Breast epithelium (tissue), 4 donors: ENCODE results near the gene PLCB3. TPM values are rescaled to one million over a fixed set of nuclear protein-coding genes. Genes with fewer than 3 reads are reported as not detected.

Source experiments
- DNase-seq, 2 donors: peaks; one replicate each; pipeline ENCODE4 v3.0.0-alpha.2; 2019; ENCODE audit warnings: low spot score in 2 of 2
- H3K27ac ChIP-seq, 2 donors: fragments of 200-600 bp; sonication (generic) in 1 of 2; one replicate each; pipeline ENCODE4 v1.5.1; 2016 to 2019; ENCODE audit warnings: mild to moderate bottlenecking in 1 of 2
- H3K27me3 ChIP-seq, 2 donors: fragments of 200-600 bp; sonication (generic) in 1 of 2; one replicate each; pipeline versions ENCODE4 v1.5.1 to v1.6.0; 2017 to 2019; ENCODE audit warnings: control low read depth in 1 of 2, mild to moderate bottlenecking in 1 of 2
- H3K36me3 ChIP-seq: fragments of 200-600 bp; one replicate; pipeline ENCODE4 v1.5.1; 2019
- H3K4me1 ChIP-seq, 2 donors: fragments of 200-600 bp; sonication (generic); one replicate each; pipeline ENCODE4 v1.5.1; 2016 to 2019; ENCODE audit warnings: control low read depth in 1 of 2
- H3K4me3 ChIP-seq, 3 donors: fragments of 200-600 bp; sonication (generic); 1 replicate in 2 of 3; 2 replicates in 1 of 3; pipeline ENCODE4 v1.5.1; 2016 to 2019; ENCODE audit warnings: mild to moderate bottlenecking in 3 of 3, moderate library complexity in 2 of 3
- H3K9me3 ChIP-seq, 2 donors: fragments of 200-600 bp; sonication (generic) in 1 of 2; one replicate each; pipeline ENCODE4 v1.5.1; 2016 to 2019; ENCODE audit warnings: control low read depth in 1 of 2
- CTCF ChIP-seq, 3 donors: fragments of 450-650 bp; IDR thresholded peaks; one replicate each; pipeline ENCODE4 v1.5.1; 2016 to 2017; ENCODE audit warnings: antibody characterized with exemption in 3 of 3, mild to moderate bottlenecking in 3 of 3, moderate library complexity in 3 of 3
- POLR2A ChIP-seq: fragments of 450-650 bp; IDR thresholded peaks from one replicate; pipeline ENCODE4 v1.6.1; 2016; ENCODE audit warnings: antibody characterized with exemption, mild to moderate bottlenecking, moderate library complexity
- POLR2AphosphoS5 ChIP-seq, 3 donors: sonication (generic); formaldehyde crosslinking; IDR thresholded peaks; one replicate each; pipeline ENCODE4 v1.6.1; 2017; ENCODE audit warnings: antibody characterized with exemption in 3 of 3
- intact Hi-C: fragments of 100-400 bp; cut with DNase I; formaldehyde crosslinking; loops from one replicate; pipeline ENCODE4 v1.15.1; 2023; ENCODE audit warnings: low total_unique reads
- total RNA-seq, 3 donors: library from RNA; depleted of rRNA; stranded (reverse); fragments of >200 nt; gene quantifications; one replicate each; pipeline ENCODE4 v1.1.0, GENCODE V29; 2016

The PLCB3 gene
- total RNA-seq, 3 donors from 2014 or later, result 15.5 to 20.5 (median 19.0) TPM

- H3K36me3 ChIP-seq, result no peaks in the 10 kb centered on the region
- H3K9me3 ChIP-seq, result no peaks in the 10 kb centered on the region
- TF ChIP-seq POLR2A, result no peak
- TF ChIP-seq CTCF (IDR thresholded peaks at IDR 0.05), result no peak
- TF ChIP-seq POLR2AphosphoS5 (IDR thresholded peaks at IDR 0.05), result no peak
- peaks cover 8 to 26% of the 10 kb centered on the region in 2 donors for H3K27me3 ChIP-seq
- peaks cover 17 to 27% of the 10 kb centered on the region in 2 donors for H3K4me1 ChIP-seq
- DNase-seq, result no peak
- H3K27ac ChIP-seq, result no peak overlapping the region
- no peak overlapping the region for H3K4me3 ChIP-seq
- intact Hi-C loops, result no loop called here
Observed at GRCh38 chr11:64288353-64288750, 37.0 kb downstream of the PLCB3 start.

DNA sequence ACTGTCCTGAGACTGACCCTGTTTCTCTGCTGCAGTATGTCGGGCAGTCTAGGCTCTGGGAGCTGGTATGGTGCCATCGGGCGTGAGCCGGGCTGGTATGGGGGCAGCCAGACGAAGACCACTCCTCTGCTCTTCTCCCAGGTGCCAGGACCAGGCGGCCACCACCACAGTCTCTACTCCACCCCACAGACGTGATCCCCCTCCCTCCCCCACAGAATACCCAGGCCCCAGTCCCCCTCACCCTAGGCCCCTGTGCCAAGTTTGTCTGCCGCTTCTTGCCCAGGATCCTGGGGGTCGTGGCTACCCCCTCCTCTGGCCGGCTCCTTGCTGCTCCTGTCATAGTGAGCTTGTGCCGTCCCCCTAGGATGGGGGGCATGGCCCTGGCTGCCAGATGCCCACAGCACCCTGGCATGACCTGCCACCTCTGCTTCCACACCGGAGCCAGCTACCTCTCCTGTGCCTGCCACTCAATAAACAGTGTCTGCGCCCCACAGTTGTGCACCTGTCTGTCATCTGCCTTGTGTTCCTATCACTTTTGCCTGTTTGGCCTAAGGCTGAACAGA is 37.8 kb downstream of the PLCB3 start:
- no peak for TF ChIP-seq CTCF (IDR thresholded peaks at IDR 0.05)
- Histone ChIP-seq H3K9me3 (no peaks in the 10 kb centered on the region), H3K4me3 (no peak overlapping the region), H3K4me1 (peaks cover 16 to 19% of the 10 kb centered on the region in 2 donors), H3K27ac (no peak overlapping the region), H3K36me3 (no peaks in the 10 kb centered on the region), H3K27me3 (peaks cover 8 to 26% of the 10 kb centered on the region in 2 donors)
- intact Hi-C loops, result no loop called here
- no peak for DNase-seq

DNA sequence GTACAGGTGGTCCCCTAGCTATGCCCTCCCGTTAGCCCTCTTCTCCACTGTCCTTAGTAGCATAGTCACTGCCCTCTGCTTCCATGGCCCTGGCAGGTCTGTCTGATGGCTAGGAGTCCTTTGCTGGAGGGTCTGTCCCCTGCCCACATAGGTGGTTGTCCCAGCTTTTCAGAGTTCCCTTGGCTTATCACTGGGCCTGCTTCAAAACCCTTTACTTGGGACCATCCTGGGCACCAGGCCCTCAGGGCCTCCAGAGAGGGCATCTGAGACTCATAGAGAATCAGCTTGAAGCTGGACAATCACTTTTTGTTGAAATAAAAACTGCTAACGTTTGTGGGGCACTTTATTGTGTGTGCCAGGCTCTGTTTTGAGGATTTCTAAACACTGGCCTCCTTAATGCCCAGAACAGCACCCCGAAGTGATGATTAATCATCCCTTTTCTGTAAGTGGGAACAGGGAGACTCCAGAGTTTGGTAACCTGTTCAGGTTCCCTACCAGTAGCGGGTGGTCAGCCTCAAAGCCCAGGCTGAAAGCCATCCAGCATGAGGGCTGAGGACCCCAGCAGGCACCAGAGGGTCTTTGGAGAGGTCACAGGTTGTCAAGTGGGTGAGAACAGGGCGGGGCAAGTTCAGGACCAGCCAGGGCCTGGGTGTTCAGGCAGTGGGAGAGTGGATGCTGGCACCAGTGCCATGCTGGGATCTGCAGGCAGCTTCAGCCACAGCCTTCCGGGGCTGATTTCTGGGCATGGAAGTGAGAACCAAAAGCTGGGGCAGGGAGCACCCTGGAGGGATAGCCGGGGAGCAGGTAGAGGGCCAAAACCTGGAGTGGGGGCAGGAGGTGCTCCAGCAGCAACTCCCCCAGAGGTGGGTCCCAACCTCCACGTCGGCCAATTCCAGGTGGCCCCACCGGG is 39.3 kb downstream of the PLCB3 start:
- Histone ChIP-seq H3K4me1 (peaks cover 14 to 17% of the 10 kb centered on the region in 2 donors), H3K9me3 (no peaks in the 10 kb centered on the region), H3K4me3 (peak overlapping the region in 1 of 3 donors; percentile 64), H3K27me3 (peaks cover 8 to 26% of the 10 kb centered on the region in 2 donors), H3K36me3 (no peaks in the 10 kb centered on the region), H3K27ac (no peak overlapping the region)
- no peak for DNase-seq
- no peak for TF ChIP-seq CTCF (IDR thresholded peaks at IDR 0.05)
- TF ChIP-seq POLR2A, result no peak
- no peak for TF ChIP-seq POLR2AphosphoS5 (IDR thresholded peaks at IDR 0.05)
- intact Hi-C loops, result no loop called here

DNA sequence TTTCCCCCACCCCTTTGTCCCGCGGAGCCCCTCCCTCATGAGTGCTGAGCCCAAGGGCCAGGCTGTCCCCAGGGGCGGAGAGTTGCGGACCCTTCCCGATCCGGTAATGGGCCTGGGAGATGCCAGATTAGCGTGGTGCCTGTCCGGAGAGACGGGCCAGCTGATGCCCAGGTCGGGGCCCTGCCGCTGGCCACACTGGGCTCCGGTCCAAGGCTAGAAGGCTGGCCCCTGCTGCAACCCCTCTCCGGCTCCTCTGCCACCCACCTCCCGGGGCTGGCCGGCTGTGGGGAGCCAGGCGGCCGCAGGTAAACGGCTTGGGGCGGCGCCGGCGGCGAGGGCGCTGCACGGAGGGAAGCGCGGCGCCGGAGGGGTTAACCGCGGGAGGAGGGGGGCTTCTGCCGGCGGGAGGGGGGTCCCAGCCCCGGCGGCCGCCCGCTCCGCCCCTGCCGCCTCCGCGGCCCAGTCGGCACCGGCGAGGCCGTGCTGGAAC is 40.0 kb downstream of the PLCB3 start, which contains the start of gene KCNK4:
Gene KCNK4, plus strand, starts transcription at position 41 of the 490 bp plus-strand sequence. CDS start 1,717 bp downstream, outside the sequence.
- intact Hi-C loops, result no loop called here
- H3K36me3 ChIP-seq, result no peaks in the 10 kb centered on the region
- DNase-seq, result no peak
- peaks cover 8 to 27% of the 10 kb centered on the region in 2 donors for H3K27me3 ChIP-seq
- H3K4me3 ChIP-seq, result peak within 1 kb of the TSS; percentile 31 to 64 (median 50)
- no peak for TF ChIP-seq POLR2A
- TF ChIP-seq CTCF (IDR thresholded peaks at IDR 0.05), result no peak
- no peak for TF ChIP-seq POLR2AphosphoS5 (IDR thresholded peaks at IDR 0.05)
- peaks cover 14 to 15% of the 10 kb centered on the region in 2 donors for H3K4me1 ChIP-seq
- no peak within 1 kb of the TSS for H3K27ac ChIP-seq
- no peaks in the 10 kb centered on the region for H3K9me3 ChIP-seq
